IPS DF 19.7 (cell line): Measurements from ENCODE around the gene RAB23.
"Not testable (repeated sequence)": the region's sequence is repeated elsewhere in the genome, so short reads cannot be mapped to it uniquely, and the experiment has no call there.

Source experiments
- DNase-seq: peaks from one replicate; pipeline ENCODE4 v3.0.0-alpha.2; 2013; ENCODE audit warnings: low read depth, low spot score

The RAB23 gene

GRCh38 chr6:57243526-57243925, 21.4 kb upstream of the RAB23 start:
- not testable (repeated sequence) for DNase-seq

GRCh38 chr6:57242505-57242904, 20.4 kb upstream of the RAB23 start:
- DNase-seq, result no peak

GRCh38 chr6:57226221-57226620, 4.1 kb upstream of the RAB23 start:
- no peak for DNase-seq

DNA sequence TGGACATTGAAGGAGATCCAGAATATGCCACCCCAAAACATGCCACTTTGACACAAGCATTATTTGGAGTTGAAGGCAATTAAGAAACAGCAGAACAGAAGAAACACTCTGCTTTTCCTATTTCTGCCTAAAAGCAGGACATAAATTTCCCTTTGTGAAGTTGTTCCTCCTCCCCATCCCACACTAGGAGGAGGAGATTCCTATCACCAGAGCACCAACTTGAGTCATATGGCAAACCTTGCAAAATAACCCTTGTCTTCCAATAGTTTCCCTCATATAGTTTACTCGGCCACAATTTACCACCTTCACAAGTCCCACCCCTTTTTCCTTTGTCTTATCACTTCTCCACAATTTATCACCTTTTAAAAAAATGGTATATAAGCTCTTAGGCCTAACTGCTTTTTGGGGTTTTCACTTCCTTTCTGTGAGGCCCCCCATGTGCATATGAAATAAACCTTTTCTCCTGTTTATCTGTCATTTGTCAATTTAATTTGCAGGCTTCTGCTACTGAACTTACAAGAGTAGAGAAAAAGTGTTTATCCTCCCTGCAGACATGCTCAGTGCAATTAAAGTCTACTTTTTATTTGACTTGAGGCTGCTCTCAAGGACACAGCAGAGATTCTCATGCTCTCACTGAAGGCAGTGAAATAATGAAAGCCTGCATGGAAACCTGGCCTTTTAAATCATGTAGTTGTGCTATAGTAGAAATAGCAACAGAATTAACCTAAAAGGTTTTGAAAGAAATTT, 2.8 kb upstream of the RAB23 start:
- DNase-seq, result no peak

DNA sequence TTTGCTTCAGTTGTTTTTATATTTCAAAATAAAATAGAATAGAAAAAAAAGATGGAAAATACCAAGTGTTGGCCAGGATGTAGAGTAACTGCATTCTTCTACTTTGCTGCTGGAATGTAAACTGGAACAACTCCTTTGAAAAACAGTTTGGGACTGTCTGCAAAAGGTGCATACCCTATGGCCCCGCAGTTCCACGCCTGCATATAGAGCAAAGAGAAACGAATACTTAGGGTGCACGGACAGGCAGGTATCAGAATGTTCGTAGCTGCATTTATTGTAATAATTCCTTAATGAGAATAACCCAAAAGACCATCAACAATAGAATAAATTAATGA, 603 bp upstream of the RAB23 start:
- DNase-seq, result no peak

- peak; percentile 63 for DNase-seq
Measured at GRCh38 chr6:57221191-57221935, 744 bp downstream of the RAB23 start.

DNA sequence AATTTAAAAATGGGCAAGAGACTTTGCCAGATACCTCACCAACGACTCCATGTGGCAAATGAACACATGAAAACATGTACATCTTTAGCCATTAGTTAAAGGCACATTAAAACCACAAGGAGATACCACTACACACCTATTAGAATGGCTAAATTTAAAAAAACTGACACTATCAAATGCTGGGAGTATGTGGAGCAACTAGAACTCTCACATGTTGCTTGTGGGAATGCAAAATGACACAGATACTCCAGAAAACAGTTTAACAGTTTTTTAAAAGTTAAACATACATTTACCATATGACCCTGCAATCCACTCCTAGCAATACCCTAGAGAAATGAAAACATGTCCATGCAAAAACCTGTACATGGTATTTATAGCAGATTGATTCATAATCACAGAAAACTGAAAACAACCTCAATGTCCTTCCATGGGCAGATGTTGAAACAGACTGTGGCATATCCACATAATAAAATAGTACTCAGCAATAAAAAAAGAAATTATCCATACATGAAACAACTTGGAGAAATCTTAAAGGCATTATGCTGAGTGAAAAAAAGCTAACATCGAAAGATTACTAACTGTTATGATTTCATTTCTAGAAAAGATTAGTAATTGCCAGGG, 1.9 kb downstream of the RAB23 start:
- DNase-seq, result no peak

- DNase-seq, result no peak
Measured at GRCh38 chr6:57217270-57217669, 4.8 kb downstream of the RAB23 start.

DNA sequence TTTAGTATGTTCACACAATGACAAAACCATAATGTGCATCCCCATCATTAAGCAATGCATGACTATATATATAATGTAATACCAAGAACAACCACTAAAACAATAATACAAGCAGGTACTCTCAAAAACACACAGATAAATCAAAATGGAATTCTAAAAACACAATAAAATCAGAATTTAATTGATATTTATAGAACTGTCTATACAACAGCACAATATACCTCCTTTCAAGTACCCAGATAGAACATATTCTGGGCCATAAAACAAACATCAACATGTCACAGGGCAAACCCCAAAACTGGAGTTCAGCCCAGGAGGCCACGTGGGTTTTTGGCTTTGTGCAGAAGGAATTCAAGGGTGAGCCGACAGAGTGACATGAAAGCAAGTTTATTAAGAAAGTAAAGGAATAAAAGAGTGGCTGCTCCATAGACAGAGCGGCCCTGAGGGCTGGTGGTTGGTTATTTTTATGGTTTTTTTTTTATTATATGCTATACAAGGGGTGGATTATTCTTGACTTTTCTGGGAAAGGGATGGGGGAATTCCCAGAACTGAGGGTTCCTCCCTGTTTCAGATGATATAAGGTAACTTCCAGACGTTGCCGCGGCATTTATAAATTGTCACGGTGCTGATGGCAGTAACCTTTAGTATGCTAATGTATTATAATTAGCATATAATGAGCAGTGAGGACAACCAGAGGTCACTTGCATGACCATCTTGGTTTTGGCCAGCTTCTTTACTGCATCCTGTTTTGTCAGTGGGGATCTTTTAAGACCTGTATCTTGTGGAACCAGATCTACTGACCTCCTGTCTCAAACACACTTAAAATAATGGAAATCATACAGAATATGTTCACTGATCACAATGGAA, 5.6 kb downstream of the RAB23 start:
- DNase-seq, result no peak

DNA sequence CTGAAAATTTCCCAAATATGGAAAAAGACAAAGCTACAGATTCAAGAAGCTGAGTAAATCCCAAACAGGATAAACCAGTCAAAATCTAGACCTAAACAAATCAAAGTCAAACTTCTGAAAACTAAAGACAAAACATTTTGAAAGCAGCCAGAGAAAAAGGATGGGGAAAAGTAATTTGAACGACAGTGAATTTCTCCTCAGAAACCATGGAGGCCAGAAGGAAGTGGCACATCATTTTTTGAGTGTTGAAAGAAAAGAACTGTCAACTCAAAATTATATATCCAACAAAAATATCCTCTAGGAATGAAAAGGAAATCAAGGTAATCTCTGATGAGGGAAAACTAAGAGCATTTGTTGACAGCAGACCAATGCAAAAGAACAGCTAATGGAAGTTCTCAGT, 6.8 kb downstream of the RAB23 start:
- no peak for DNase-seq

DNA sequence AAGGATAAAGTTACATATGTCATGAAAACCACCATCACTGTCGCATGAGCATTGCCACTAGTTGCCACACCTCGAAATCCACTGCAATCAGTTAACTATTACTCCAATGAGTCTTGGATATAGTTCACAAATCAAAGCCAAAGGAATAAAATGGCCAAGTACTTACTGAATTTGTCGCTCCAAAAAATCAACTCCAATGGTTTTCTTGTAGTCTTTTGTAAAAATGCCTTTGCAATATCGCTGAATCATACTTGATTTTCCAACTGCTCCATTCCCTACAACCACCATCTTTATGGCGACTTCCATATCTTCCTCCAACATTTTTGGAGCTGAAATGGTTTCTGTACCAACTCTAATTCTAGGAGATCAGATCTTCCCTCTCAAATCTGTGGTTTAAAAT, 12.0 kb downstream of the RAB23 start:
- no peak for DNase-seq

DNA sequence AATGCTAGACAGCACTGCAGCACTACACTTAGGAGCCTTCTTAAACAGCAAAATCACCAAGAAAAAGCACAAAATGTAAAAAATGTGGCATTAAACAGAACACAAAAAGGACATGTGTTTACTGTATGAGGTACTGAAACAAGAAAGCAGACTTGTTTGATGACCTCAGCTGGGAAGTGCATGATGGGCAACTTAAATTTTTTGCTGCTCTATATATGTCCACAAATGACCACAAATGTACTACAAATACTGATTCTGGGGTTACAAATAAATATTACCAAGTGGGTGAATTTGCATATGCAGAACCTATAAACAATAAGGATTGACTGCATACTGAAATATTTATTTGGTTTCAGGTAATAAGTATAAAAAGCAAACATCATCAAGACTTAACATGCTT, 13.1 kb downstream of the RAB23 start:
- no peak for DNase-seq

DNA sequence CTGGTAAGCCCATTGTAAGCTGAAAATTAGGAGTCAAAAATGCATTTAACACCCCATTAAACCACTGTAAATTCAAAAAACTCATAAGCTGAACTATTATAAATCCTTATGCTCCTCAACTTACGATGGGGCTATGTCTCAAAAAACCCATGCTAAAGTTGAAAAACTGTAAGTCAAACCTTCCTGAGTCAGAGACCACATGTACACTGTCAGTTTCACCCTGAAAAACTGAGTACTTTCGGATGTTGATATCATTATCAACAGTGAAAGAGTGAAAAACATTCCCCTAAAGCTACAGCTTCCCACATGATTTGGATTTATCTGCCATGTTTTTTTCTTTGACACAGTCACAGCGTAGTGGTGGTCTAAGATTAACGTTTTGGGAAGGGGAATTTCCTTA, 14.2 kb downstream of the RAB23 start:
- no peak for DNase-seq

DNA sequence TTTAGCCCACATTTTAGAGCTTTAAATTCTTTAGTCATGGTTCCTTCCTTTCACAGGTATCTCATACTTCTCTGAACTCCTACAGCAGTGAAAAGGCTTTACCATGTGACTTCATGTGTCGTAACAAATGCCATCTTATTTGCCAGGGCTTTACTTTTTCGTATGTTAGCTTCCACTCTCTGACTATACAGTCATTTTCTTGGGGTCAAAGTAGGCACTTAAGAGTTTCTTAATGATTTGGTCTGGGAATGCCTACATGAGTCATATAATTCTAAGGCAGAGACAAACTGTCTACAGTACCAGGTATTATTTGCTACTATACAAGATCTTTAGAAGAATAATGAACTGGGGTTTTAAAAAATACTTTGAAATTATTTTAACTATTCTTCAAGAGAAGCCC, 15.0 kb downstream of the RAB23 start:
- no peak for DNase-seq

DNA sequence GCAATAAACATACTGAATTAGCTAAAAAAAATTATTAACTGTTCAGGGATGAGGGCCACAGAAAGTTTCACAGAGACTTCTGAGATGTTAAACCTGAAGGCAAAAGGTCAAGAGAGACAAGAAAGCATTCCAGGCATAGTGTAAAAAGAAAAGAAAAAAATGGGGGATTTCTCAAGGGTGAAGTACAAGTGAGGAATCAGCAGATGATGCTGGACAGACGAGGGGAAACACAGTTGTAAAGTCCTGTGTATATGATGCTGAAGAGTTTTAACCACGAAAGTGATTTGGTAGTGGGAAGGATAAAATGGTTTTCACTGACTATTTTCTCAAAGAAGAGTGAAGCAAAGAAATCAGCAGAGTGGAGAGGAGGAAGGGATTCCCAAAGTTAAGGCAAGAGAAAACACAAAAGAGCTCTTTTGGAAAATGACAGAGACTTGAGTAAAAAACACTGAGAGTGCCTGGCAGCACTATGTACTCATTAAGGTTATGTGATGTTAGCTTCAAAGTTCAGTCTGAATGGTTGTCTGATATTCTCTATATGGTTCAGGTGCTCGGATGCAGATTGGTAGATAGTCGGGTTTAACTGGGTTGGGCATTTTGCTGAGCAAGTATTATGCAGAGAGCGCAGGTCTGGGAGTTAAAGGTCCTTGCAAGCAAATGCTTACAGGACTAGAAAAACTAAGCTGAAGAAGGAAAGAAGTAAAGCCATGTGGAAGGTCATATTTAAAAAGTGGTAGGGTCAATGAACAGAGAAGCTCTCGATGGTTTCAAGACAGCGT, 16.4 kb downstream of the RAB23 start:
- DNase-seq, result no peak

- no peak for DNase-seq
Measured at GRCh38 chr6:57201718-57202117, 20.4 kb downstream of the RAB23 start.

DNA sequence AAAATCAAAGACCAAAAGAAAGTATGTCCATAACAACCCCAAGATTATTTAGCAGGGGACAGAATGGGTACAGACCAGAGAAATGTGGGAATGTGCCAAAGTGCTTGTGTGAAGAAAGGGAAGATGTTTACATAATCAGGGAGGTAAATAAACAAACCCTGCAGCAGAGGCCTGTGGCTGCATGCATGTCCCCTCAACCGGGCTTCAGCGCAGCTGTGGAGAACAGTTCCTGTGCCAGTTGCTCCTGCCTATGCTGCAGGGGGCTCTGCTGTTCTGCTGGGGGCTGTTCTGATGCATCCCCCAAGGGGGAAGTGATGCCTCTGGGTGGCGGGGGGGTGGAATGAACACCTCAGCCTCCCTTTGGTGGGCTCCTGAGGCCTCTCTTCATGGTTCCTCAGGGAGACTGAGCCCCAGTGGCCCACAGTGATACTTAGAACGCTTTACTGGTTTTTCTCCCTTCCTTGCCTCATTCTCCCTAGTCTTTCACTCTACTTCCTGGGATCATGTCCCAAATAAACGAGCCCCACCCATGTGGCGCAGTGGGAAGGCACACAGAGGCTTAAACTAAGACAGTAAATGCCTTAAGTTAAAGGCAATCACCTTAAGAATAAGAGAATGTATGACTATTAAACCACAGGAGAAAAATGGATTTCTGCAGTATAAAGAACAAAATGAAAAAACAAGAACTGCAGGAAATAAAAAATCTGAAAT, 23.0 kb downstream of the RAB23 start:
- no peak for DNase-seq

GRCh38 chr6:57195457-57195856, 26.6 kb downstream of the RAB23 start:
- DNase-seq, result no peak

- no peak for DNase-seq
Measured at GRCh38 chr6:57193177-57193576, 28.9 kb downstream of the RAB23 start.

DNA sequence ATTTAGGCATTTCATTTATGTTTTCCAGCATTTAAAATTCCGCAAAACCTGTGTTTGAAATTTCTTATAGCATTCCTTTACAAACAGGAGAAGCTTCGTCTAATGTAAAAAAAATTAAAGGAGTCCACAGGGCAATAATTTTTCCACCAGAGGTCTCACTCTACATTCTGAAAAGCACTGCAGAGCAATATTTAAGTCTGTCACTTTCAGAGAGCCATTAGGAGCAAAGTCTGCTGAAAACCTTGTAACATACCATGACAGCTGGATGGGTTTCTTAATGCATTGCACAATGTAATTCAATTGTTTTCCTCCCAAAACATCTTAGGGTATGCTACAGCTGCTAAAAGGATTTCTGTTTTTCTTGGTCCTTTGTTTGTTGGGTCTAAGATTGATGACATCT, 32.0 kb downstream of the RAB23 start:
- no peak for DNase-seq

DNA sequence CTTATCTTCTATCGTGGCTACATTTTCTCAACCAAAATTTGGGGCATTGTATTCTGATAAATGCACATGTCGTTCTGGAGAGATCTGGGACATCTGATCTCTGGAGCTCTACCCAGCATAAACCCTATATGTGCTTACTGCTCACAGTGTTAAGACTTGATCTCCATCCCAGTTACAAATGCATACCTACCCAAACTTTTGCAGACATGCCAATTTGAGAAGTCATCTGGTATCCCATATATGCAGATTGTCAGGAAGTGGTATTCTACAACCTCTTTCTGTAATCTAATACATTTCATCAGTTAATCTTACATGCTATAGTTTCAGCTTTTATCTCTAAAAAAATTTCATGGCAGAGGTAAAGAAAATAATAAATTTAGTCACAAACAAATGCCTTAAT, 38.8 kb downstream of the RAB23 start:
- DNase-seq, result no peak
